Stomach (tissue), 4 donors: ENCODE measurements around the gene SCAND1.
A peak's percentile ranks its signal among the peaks of the same experiment; 100 is the strongest.

Experiments
- CTCF ChIP-seq, 7 experiments: fragments of 450-650 bp in 4 of 7; fragments of 200-600 bp in 3 of 7; sonication (generic) in 3 of 7; IDR thresholded peaks; one replicate each; pipeline ENCODE4 v1.5.1; 2016 to 2019; ENCODE audit warnings: antibody characterized with exemption in 7 of 7, control low read depth in 2 of 7, mild to moderate bottlenecking in 1 of 7
- POLR2A ChIP-seq, 4 donors: fragments of 450-650 bp; IDR thresholded peaks; one replicate each; pipeline ENCODE4 v1.6.1; 2016; ENCODE audit warnings: antibody characterized with exemption in 4 of 4, control low read depth in 2 of 4, mild to moderate bottlenecking in 1 of 4, moderate library complexity in 1 of 4
- POLR2AphosphoS5 ChIP-seq, 3 donors: sonication (generic); formaldehyde crosslinking; IDR thresholded peaks; one replicate each; pipeline ENCODE4 v1.6.1; 2016; ENCODE audit warnings: antibody characterized with exemption in 3 of 3

- TF ChIP-seq CTCF (IDR thresholded peaks at IDR 0.05) (peak in 5 of 7 experiments; percentile 13 to 38 (median 28)), POLR2AphosphoS5 (IDR thresholded peaks at IDR 0.05) (no peak), POLR2A (IDR thresholded peaks at IDR 0.05) (no peak)
These were observed 37.0 kb upstream of the SCAND1 start for GRCh38 chr20:35991142-35991771.
